Measurements from ENCODE around the gene TRIM24.

DNA sequence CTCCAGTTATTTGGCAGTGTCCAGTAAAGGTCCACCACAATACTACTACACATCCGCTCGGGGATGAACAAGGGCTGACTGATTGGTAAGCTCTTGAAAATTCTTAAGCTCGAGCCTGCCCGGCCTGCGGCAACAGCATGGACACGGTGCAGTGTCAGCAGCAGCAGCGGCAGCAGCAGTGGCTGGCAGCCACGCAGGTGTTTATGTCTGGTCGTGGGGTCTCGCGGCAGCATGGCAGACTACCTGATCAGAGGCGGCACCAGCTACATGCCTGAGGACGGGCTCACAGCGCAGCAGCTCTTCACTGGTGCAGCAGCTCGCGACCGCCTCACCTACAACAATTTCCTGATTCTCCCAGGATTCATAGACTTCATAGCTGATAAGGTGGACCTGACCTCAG, 19.6 kb upstream of the TRIM24 start:
- TF ChIP-seq, protein P1, sequence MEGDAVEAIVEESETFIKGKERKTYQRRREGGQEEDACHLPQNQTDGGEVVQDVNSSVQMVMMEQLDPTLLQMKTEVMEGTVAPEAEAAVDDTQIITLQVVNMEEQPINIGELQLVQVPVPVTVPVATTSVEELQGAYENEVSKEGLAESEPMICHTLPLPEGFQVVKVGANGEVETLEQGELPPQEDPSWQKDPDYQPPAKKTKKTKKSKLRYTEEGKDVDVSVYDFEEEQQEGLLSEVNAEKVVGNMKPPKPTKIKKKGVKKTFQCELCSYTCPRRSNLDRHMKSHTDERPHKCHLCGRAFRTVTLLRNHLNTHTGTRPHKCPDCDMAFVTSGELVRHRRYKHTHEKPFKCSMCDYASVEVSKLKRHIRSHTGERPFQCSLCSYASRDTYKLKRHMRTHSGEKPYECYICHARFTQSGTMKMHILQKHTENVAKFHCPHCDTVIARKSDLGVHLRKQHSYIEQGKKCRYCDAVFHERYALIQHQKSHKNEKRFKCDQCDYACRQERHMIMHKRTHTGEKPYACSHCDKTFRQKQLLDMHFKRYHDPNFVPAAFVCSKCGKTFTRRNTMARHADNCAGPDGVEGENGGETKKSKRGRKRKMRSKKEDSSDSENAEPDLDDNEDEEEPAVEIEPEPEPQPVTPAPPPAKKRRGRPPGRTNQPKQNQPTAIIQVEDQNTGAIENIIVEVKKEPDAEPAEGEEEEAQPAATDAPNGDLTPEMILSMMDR (optimal IDR thresholded peaks at IDR 0.05 in 1 of 3, IDR thresholded peaks at IDR 0.05 in 1 of 3, conservative IDR thresholded peaks at IDR 0.05 in 1 of 3; ENCODE audit: extremely low read depth in 1 of 3, insufficient read depth in 2 of 3, low read length in 3 of 3): no peak
- TF ChIP-seq EZH2 (IDR thresholded peaks at IDR 0.05; ENCODE audit: low read length): no peak
